PC-3 (cell line): Measurements from ENCODE around the gene THRA. TPM values are rescaled to one million over a fixed set of nuclear protein-coding genes. Genes with fewer than 3 reads are reported as not detected.

Source experiments
- ATAC-seq: fragments of 200-7000 bp; cut with Tn5 transposase; 2 replicates; pipeline ENCODE4 v1.9.1; 2020; ENCODE audit warnings: mild to moderate bottlenecking, moderate library complexity
- BruUV-seq: library from RNA; stranded (reverse); fragments of 400-500 nt; replicated peaks from 2 replicates; lab custom pipeline; 2021; lab: Mats Ljungman, UMichigan
- CTCF ChIA-PET: fragments of 300-600 bp; sonication (Branson Sonifier 250); formaldehyde crosslinking; loops from one replicate; lab custom pipeline; 2022; ENCODE audit warnings: antibody characterized with exemption; lab: Charles Lee
- POLR2A ChIA-PET: fragments of 300-600 bp; sonication (Branson Sonifier 250); formaldehyde crosslinking; loops from one replicate; lab custom pipeline; 2022; ENCODE audit warnings: antibody characterized with exemption; ENCODE audit not compliant: unreplicated experiment; lab: Charles Lee
- DNase-seq: peaks from one replicate; pipeline ENCODE4 v3.0.0-alpha.2; 2015
- H2AFZ ChIP-seq: fragments of 300-600 bp; sonication (generic); 2 replicates; pipeline ENCODE4 v1.6.0; 2016; ENCODE audit warnings: antibody characterized with exemption, low read length
- H3F3A ChIP-seq: fragments of 300-600 bp; sonication (generic); one replicate; pipeline ENCODE4 v1.6.0; 2017; ENCODE audit warnings: antibody characterized with exemption, low read length, control low read depth, mild to moderate bottlenecking; ENCODE audit not compliant: unreplicated experiment
- H3K27ac ChIP-seq: fragments of 300-600 bp; sonication (generic); 2 replicates; pipeline ENCODE4 v1.5.1; 2016; ENCODE audit warnings: mild to moderate bottlenecking, low read length
- H3K27me3 ChIP-seq: fragments of 300-600 bp; sonication (generic); 2 replicates; pipeline ENCODE4 v1.6.1; 2016; ENCODE audit warnings: low read length, mixed read lengths
- H3K36me3 ChIP-seq: fragments of 300-600 bp; sonication (generic); 2 replicates; pipeline ENCODE4 v1.6.1; 2016; ENCODE audit warnings: low read depth, mixed run types, low read length, mixed read lengths
- H3K4me1 ChIP-seq: fragments of 300-600 bp; sonication (generic); 2 replicates; pipeline ENCODE4 v1.5.1; 2016; ENCODE audit warnings: low read length; ENCODE audit not compliant: insufficient read depth
- H3K4me2 ChIP-seq: fragments of 300-600 bp; sonication (generic); 2 replicates; pipeline ENCODE4 v1.6.0; 2016; ENCODE audit warnings: low read length
- H3K4me3 ChIP-seq: fragments of 300-600 bp; sonication (generic); 2 replicates; pipeline ENCODE4 v1.5.1; 2016; ENCODE audit warnings: mild to moderate bottlenecking, low read length, mixed read lengths
- H3K79me2 ChIP-seq: fragments of 300-600 bp; sonication (generic); 2 replicates; pipeline ENCODE4 v1.6.1; 2017; ENCODE audit warnings: low read length, mixed read lengths
- H3K9ac ChIP-seq: fragments of 300-600 bp; sonication (generic); 2 replicates; pipeline ENCODE4 v1.6.0; 2016; ENCODE audit warnings: mild to moderate bottlenecking, low read length
- H3K9me2 ChIP-seq: fragments of 300-600 bp; sonication (generic); replicated peaks from 2 replicates; pipeline ENCODE4 v1.6.1; 2016; ENCODE audit warnings: mixed run types, low read length, mixed read lengths
- H3K9me3 ChIP-seq: fragments of 300-600 bp; sonication (generic); 2 replicates; pipeline ENCODE4 v1.6.1; 2016; ENCODE audit warnings: low read length, mixed read lengths
- H4K20me1 ChIP-seq: fragments of 300-600 bp; sonication (generic); 2 replicates; pipeline ENCODE4 v1.6.1; 2016; ENCODE audit warnings: low read length, mixed read lengths
- EZH2 ChIP-seq: fragments of 300-600 bp; sonication (generic); IDR thresholded peaks from one replicate; pipeline ENCODE4 v1.6.1; 2017; ENCODE audit warnings: antibody characterized with exemption, mild to moderate bottlenecking, low read length; ENCODE audit not compliant: unreplicated experiment
- EZH2phosphoT487 ChIP-seq: fragments of 300-600 bp; sonication (generic); IDR thresholded peaks from 2 replicates; pipeline ENCODE4 v1.6.1; 2018; ENCODE audit warnings: mild to moderate bottlenecking, antibody characterized with exemption, low read length, borderline replicate concordance
- intact Hi-C: fragments of 100-400 bp; cut with micrococcal nuclease; formaldehyde crosslinking; loops from 2 replicates; pipeline ENCODE4 v1.9.0; 2023
- total RNA-seq: library from RNA; depleted of rRNA; stranded (reverse); fragments of >200 nt; gene quantifications from 2 replicates; pipeline ENCODE4 v1.2.3, GENCODE V29; 2014
- TF ChIP-seq, protein P1 (sequence below): fragments of 300-600 bp; sonication (generic); conservative IDR thresholded peaks from 2 replicates; pipeline ENCODE4 v1.5.1; 2017; ENCODE audit warnings: antibody characterized with exemption, low read depth, mild to moderate bottlenecking, low read length

The THRA gene
- total RNA-seq, 1 experiment from 2014 or later = 6.6 TPM

DNA sequence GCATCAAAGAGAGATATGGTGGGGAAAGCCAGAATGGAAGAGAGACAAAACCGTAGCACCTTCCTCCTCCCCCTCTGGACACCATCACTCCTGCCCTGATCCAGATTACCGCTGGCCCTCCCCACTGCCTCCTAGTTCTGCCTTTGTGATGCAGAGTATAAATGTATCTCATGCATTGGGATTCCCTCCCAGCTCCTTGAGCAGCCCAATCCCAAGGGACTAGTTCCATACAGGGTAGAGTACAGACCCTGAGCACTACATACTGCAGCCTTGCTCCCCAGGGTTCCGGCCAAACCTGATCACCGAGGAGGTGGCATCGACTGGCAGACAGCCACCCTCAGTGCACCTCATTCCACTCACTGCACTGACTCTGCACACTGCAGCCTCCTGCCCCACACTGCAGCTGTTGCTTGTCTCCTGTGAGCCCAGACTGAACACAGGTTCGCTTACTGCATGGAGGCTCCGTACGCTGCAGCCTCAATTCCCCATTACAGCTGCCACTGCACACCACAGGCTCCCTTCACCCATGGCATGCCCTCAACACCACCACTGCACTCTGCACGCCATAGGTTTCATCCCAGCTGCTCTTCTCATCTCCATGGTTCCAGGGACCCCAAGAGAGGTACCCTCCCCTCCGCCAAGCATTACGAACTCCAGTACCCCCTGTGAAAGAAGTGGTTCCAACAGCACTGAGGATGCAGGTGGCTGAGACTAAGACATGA lies 1.7 kb upstream of the THRA start:
- H3K9me3 ChIP-seq = no peaks in the 10 kb centered on the region
- no peaks in the 10 kb centered on the region for H3K36me3 ChIP-seq
- H3K9ac ChIP-seq = no peak overlapping the region
- ATAC-seq (no peak), DNase-seq (no peak)
- CTCF ChIA-PET = no interaction called here
- no peaks in the 10 kb centered on the region for H3K27me3 ChIP-seq
- no TSS peak for BruUV-seq
- H2AFZ ChIP-seq = no peak overlapping the region
- no peaks in the 10 kb centered on the region for H3K9me2 ChIP-seq
- no peak overlapping the region for H3K4me3 ChIP-seq
- intact Hi-C loops = no loop called here
- TF ChIP-seq, protein P1, sequence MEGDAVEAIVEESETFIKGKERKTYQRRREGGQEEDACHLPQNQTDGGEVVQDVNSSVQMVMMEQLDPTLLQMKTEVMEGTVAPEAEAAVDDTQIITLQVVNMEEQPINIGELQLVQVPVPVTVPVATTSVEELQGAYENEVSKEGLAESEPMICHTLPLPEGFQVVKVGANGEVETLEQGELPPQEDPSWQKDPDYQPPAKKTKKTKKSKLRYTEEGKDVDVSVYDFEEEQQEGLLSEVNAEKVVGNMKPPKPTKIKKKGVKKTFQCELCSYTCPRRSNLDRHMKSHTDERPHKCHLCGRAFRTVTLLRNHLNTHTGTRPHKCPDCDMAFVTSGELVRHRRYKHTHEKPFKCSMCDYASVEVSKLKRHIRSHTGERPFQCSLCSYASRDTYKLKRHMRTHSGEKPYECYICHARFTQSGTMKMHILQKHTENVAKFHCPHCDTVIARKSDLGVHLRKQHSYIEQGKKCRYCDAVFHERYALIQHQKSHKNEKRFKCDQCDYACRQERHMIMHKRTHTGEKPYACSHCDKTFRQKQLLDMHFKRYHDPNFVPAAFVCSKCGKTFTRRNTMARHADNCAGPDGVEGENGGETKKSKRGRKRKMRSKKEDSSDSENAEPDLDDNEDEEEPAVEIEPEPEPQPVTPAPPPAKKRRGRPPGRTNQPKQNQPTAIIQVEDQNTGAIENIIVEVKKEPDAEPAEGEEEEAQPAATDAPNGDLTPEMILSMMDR = no peak
- no peak for TF ChIP-seq EZH2phosphoT487
- no peak for TF ChIP-seq EZH2
- POLR2A ChIA-PET = no interaction called here
- no peak overlapping the region for H3K4me2 ChIP-seq
- no peak overlapping the region for H3K27ac ChIP-seq
- no peaks in the 10 kb centered on the region for H4K20me1 ChIP-seq
- H3K79me2 ChIP-seq = no peaks in the 10 kb centered on the region
- no peaks in the 10 kb centered on the region for H3F3A ChIP-seq
- peaks cover 5% of the 10 kb centered on the region; the same call in 1 of the 2 replicates for H3K4me1 ChIP-seq

DNA sequence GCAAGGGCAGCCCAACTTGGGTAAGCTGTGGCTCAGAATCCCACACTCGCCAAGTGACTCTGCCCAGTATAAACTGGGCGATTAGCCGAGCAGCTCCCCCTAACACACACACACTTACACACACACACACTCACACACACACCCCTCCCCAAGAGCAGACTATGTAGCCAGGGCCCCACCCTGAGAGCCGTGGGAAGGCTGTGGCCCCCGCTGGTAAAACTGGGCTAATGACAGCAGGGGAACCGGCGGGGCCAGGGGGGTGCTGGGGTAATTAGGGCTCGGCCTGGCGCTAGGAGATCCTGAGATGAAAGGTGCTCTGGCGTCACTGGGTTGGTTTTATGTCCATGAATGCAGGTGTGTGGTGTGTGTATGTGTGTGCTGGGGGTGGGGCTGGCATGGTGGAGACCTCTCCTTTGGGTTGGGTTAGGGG lies 1.1 kb upstream of the THRA start:
- no peak overlapping the region for H3K27ac ChIP-seq
- H3K4me2 ChIP-seq = no peak overlapping the region
- no peaks in the 10 kb centered on the region for H3F3A ChIP-seq
- no peaks in the 10 kb centered on the region for H3K79me2 ChIP-seq
- DNase-seq (no peak), ATAC-seq (no peak)
- no peaks in the 10 kb centered on the region for H4K20me1 ChIP-seq
- H3K4me3 ChIP-seq = no peak overlapping the region
- no TSS peak for BruUV-seq
- intact Hi-C loops = loop anchor here (2.0 kb wide), 1 partner anchor 49 kb away; no protein-coding TSS in a partner anchor
- TF ChIP-seq EZH2 (no peak), EZH2phosphoT487 (no peak)
- TF ChIP-seq, protein P1 = no peak
- H3K36me3 ChIP-seq = no peaks in the 10 kb centered on the region
- H3K9me3 ChIP-seq = no peaks in the 10 kb centered on the region
- no peaks in the 10 kb centered on the region for H3K27me3 ChIP-seq
- CTCF ChIA-PET = no interaction called here
- H3K4me1 ChIP-seq = peaks cover 5% of the 10 kb centered on the region; the same call in 1 of the 2 replicates
- POLR2A ChIA-PET = no interaction called here
- no peaks in the 10 kb centered on the region for H3K9me2 ChIP-seq
- no peak overlapping the region for H2AFZ ChIP-seq
- no peak overlapping the region for H3K9ac ChIP-seq

DNA sequence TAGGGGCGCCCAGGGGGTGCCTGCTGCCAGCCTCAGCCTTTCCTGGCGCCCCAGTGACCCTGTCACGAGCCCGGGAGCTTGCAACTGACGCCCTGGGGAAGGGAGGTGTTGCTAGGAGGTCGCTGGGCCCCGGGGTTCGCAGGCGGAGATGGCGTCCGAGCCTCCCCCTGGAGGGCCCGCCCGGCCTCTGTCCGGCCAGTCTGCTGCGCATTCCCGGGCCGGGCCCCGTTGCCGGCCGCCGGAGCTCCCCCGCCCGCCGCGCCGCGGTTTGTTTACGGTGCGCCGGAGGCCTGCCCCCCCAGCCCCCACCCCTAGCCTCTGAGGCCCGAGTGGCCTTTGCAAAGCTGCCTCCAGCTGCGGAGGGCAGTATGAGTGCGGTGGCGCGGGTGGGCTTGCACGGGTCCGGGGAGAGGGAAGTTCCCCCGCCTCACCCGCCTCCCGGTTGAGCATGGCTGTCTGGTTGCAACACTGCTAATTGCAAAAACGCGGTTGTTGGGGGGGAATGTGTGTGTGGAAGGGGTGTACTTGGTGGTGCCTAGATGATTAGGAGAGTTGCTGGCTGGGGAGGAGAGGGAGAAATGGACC lies 514 bp downstream of the THRA start:
- ChIA-PET CTCF (interaction anchor here (1.0 to 1.2 kb wide), 2 partner anchors 12 to 50 kb away, joined by 3 read pairs; no protein-coding TSS in a partner anchor), POLR2A (no interaction called here)
- Histone ChIP-seq H3K4me3 (peak overlapping the region; percentile 94), H3K79me2 (no peaks in the 10 kb centered on the region), H2AFZ (peak overlapping the region; percentile 93), H3F3A (no peaks in the 10 kb centered on the region), H3K9me2 (no peaks in the 10 kb centered on the region), H3K9ac (peak overlapping the region; percentile 69), H3K27ac (no peak overlapping the region), H3K36me3 (no peaks in the 10 kb centered on the region), H3K27me3 (no peaks in the 10 kb centered on the region), H4K20me1 (no peaks in the 10 kb centered on the region), H3K4me2 (peak overlapping the region; percentile 89), H3K4me1 (peaks cover 9% of the 10 kb centered on the region), H3K9me3 (no peaks in the 10 kb centered on the region)
- no TSS peak for BruUV-seq
- TF ChIP-seq, protein P1 = no peak
- TF ChIP-seq EZH2 (no peak), EZH2phosphoT487 (no peak)
- ATAC-seq (peak; percentile 72), DNase-seq (no peak)
- intact Hi-C loops = loop anchor here (2.0 kb wide), 1 partner anchor 48 kb away; no protein-coding TSS in a partner anchor
